ENCODE results near the gene STAB1. TPM values are rescaled to one million over a fixed set of nuclear protein-coding genes. Genes with fewer than 3 reads are reported as not detected.
"Not testable (repeated sequence)": the region's sequence is repeated elsewhere in the genome, so short reads cannot be mapped to it uniquely, and the experiment has no call there.

STAB1 gene
- total RNA-seq, 4 donors from 2014 or later = 27.0 to 98.2 (median 67.2) TPM

DNA sequence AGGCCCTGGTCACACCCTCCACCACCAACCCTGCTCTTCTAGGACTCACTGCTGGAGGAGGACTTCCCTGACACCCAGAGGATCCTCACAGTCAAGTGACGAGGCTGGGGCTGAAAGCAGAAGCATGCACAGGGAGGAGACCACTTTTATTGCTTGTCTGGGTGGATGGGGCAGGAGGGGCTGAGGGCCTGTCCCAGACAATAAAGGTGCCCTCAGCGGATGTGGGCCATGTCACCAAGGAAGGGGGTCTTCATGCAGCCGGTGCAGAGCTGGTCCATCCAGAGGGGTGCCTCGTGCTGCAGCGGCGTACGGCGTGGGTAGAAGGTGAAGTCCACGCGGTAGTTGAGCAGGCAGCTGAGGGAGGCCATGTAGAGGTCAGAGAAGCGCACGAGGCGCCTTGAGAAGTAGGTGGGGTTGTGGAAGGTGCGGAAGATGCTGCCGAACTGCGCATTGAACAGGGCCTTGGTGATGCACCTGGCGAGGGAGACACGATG is 29.2 kb downstream of the STAB1 start:
- peak in 1 of 3 donors; percentile 38 for DNase-seq
- Histone ChIP-seq H3K4me3 (no peak overlapping the region), H3K27ac (peak overlapping the region in 1 of 4 donors; percentile 17), H3K9me3 (no peaks in the 10 kb centered on the region), H3K27me3 (no peaks in the 10 kb centered on the region), H3K4me1 (no peaks in the 10 kb centered on the region), H3K36me3 (peaks cover 0 to 7% (median 0%) of the 10 kb centered on the region in 3 donors)
- TF ChIP-seq POLR2A (IDR thresholded peaks at IDR 0.05) = no peak
- TF ChIP-seq, protein P1, sequence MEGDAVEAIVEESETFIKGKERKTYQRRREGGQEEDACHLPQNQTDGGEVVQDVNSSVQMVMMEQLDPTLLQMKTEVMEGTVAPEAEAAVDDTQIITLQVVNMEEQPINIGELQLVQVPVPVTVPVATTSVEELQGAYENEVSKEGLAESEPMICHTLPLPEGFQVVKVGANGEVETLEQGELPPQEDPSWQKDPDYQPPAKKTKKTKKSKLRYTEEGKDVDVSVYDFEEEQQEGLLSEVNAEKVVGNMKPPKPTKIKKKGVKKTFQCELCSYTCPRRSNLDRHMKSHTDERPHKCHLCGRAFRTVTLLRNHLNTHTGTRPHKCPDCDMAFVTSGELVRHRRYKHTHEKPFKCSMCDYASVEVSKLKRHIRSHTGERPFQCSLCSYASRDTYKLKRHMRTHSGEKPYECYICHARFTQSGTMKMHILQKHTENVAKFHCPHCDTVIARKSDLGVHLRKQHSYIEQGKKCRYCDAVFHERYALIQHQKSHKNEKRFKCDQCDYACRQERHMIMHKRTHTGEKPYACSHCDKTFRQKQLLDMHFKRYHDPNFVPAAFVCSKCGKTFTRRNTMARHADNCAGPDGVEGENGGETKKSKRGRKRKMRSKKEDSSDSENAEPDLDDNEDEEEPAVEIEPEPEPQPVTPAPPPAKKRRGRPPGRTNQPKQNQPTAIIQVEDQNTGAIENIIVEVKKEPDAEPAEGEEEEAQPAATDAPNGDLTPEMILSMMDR (IDR thresholded peaks at IDR 0.05) = no peak

DNA sequence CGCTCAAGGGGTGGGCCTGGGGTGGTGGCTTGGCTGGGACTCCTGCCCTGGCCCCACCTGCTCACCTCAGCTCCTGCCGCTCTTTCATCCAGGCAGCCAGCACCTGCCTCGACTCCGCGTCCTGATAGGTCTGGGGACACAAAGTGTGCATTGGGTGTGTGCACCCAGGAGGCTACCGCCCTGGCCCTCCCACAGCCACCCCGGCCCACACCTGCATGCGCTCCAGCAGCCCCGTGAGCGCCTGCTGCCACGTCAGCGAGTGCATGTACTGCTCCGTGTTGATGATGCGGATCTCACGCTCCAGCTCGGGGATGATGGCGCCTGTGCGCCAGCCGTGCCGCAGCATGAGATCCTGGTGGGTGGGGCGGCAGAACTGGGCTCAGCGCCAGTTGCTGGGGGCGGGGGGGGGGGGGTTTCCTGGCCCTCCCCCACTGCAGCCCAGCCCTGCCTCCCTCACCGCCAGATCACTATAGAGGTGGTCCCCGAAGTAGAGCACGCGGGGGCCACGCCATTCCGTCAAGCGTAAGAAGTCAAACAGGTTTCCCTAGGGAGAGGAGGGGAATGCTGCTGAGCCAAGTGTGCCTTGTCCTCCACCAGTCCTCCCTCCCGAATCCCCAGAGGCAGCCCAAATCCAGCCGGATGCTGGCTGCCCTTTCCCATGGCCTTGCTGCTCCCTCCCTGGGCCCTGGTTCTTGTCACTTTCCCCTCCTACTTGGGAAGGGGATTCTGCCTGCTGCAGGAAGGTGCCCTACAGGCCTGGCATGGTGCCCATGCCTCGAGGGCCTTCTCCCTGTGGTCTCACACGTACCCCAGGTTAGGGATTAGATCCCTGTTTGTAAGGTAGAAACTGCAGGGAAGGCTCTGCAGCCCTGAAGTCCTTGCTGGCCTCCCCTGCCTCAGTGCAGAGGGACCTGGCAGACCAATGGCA is 29.9 kb downstream of the STAB1 start:
- Histone ChIP-seq H3K9me3 (no peaks in the 10 kb centered on the region), H3K4me1 (no peaks in the 10 kb centered on the region), H3K27me3 (no peaks in the 10 kb centered on the region), H3K36me3 (peaks cover 0 to 7% (median 0%) of the 10 kb centered on the region in 3 donors), H3K27ac (peak overlapping the region in 2 of 4 donors; percentile 17 to 35), H3K4me3 (no peak overlapping the region)
- DNase-seq = peak in 1 of 3 donors; percentile 34
- no peak for TF ChIP-seq POLR2A (IDR thresholded peaks at IDR 0.05)
- TF ChIP-seq, protein P1 (IDR thresholded peaks at IDR 0.05) = no peak

DNA sequence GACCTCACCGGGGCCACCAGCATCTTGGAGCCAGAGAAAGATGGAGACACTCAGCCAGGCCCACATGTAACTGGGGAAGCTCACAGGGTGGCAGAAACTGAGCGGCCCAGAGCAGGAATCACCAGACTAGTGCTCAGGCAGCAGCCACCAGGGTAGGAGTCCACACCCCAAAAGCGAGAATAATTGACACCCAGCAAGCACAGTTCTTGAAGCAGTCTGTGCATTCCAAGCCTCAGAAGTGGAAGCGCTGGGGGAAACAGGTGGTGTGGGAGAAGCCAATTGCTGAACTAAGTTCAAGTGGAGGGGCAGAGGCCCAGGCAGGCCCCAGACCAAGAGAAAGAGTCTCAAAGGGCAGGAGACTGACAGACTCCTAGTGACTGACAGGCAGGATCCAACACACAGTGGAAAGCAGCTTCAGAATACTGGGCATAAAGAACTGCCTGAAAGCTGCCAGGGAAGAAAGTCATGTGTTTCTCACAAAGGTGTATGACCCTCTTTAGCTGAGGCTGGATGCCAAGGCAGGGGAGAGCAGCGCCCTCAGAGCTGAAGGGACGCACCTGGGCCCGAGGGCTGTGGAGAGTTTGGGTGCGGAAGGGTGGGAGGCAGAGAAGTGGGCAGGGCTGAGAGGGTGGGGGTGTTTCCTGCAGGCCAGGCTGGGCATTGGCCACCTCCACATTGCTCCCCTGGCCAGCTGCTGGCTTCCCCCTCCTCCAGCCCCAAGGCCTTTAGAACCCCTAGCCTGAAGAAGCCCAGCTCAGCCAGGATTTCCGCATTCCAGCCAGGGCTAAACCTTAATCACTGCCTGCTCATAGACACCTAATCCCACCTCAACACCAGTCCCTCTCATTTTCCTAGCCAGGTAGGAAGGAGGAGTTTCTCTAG is 30.8 kb downstream of the STAB1 start:
- Histone ChIP-seq H3K36me3 (peaks cover 0 to 7% (median 0%) of the 10 kb centered on the region in 3 donors), H3K4me3 (no peak overlapping the region), H3K27me3 (no peaks in the 10 kb centered on the region), H3K9me3 (no peaks in the 10 kb centered on the region), H3K4me1 (no peaks in the 10 kb centered on the region), H3K27ac (peak overlapping the region in 2 of 4 donors; percentile 17 to 35)
- no peak for DNase-seq
- TF ChIP-seq, protein P1 (IDR thresholded peaks at IDR 0.05) = no peak
- TF ChIP-seq POLR2A (IDR thresholded peaks at IDR 0.05) = no peak

DNA sequence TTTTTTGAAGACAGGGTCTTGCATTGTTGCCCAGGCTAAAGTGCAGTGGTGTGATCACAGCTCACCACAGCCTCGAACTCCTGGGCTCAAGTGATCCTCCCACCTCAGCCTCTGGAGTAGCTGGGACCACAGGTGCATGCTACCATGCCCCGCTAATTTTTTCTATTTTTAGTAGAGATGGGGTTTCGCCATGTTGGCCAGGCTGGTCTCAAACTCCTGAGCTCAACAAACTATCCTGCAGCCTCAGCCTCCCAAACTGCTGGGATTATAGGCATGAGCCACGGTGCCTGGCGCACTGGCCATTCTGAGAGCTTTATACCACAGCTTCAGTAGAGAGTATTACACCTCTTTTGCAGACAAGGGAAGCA is 31.5 kb downstream of the STAB1 start:
- H3K4me3 ChIP-seq, H3K27me3 ChIP-seq, H3K27ac ChIP-seq, H3K36me3 ChIP-seq, H3K9me3 ChIP-seq, DNase-seq, H3K4me1 ChIP-seq: not testable (repeated sequence)

DNA sequence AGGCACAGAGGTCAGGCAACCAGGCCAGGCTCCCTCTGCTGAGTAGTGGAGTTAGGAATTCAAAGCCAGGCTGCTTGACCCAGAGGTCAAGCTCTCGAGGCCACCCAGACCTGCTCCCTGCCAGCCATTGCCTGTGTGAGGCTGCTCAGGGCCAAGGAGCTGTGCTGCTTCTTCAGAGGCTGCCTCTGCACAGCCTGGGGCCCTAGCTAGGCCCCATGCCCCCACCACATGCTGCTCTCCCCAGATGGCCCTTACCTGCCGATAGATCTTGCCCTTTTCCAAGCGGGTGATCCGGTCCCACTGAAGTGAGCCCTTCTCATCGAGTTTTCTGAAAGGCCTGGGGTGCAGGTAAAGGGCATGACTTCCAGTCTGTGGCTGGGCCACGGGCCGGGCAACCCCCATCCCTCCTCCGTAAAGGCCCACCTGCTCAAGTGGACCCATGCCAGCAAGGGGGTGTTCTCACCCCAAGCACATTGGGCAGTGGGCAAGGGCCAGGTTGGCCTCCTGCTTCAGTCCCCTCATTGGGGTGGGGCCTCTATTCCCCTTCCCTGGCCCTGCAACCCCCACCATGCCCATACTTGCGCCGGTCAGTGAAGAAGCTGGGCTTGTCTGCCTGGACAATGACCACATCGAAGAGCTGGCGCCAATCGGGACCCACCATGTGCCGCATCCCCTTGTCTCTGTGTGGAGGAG is 32.0 kb downstream of the STAB1 start:
- no peak for TF ChIP-seq POLR2A (IDR thresholded peaks at IDR 0.05)
- TF ChIP-seq, protein P1 (IDR thresholded peaks at IDR 0.05) = no peak
- no peaks in the 10 kb centered on the region for H3K9me3 ChIP-seq
- H3K36me3 ChIP-seq = peaks cover 0 to 7% (median 0%) of the 10 kb centered on the region in 3 donors

More for the DNA sequence above, 32.0 kb downstream of the STAB1 start:
- Histone ChIP-seq H3K27me3 (no peaks in the 10 kb centered on the region), H3K4me1 (peaks cover 0 to 2% (median under 1%) of the 10 kb centered on the region in 4 donors), H3K27ac (no peak overlapping the region), H3K4me3 (no peak overlapping the region)
- DNase-seq = peak in 2 of 3 donors; percentile 32 to 41
